K562 (cell line): ENCODE measurements around the gene SLC35E3. TPM values are rescaled to one million over a fixed set of nuclear protein-coding genes. Genes with fewer than 3 reads are reported as not detected.
A peak's percentile ranks its signal among the peaks of the same experiment; 100 is the strongest.

Experiments used
- CREB5 ChIP-seq: fragments of 250-450 bp; sonication (Bioruptor Pico); IDR thresholded peaks from 2 replicates; pipeline ENCODE4 v1.5.0; 2020; ENCODE audit warnings: mild to moderate bottlenecking
- E2F4 ChIP-seq: sonication (generic); formaldehyde crosslinking; IDR thresholded peaks from 2 replicates; pipeline ENCODE4 v1.8.0; 2022; ENCODE audit warnings: mild to moderate bottlenecking, low read depth, missing genetic modification reagents
- MXI1 ChIP-seq: IDR thresholded peaks from 2 replicates; pipeline ENCODE4 v1.6.1; 2011; ENCODE audit warnings: low read depth, mild to moderate bottlenecking, improper control_type of control experiment, low read length
- NCOA2 ChIP-seq, 2 experiments: fragments of 450-650 bp; IDR thresholded peaks; 2 replicates each; pipeline ENCODE4 v1.6.1; 2018; ENCODE audit warnings: mild to moderate bottlenecking in 2 of 2, moderate library complexity in 1 of 2; ENCODE audit not compliant: partially characterized antibody in 2 of 2
- NFATC3 ChIP-seq: fragments of 450-650 bp; IDR thresholded peaks from 2 replicates; pipeline ENCODE4 v1.6.1; 2017; ENCODE audit warnings: mild to moderate bottlenecking
- NR2C1 ChIP-seq, 2 experiments: fragments of 450-650 bp; IDR thresholded peaks; 2 replicates each; pipeline ENCODE4 v1.6.1; 2017; ENCODE audit warnings: mild to moderate bottlenecking in 2 of 2, antibody characterized with exemption in 1 of 2, inconsistent platforms in 1 of 2, missing compliant biosample characterization in 1 of 2, missing genetic modification characterization in 1 of 2
- PATZ1 ChIP-seq: fragments of 250-450 bp; sonication (Bioruptor Pico); IDR thresholded peaks from 2 replicates; pipeline ENCODE4 v1.5.0; 2020; ENCODE audit warnings: mild to moderate bottlenecking, borderline replicate concordance
- RAD21 ChIP-seq, 2 experiments: fragments of 250-450 bp in 1 of 2; fragments of 450-650 bp in 1 of 2; sonication (Bioruptor Pico) in 1 of 2; formaldehyde crosslinking in 1 of 2; IDR thresholded peaks in 1 of 2; conservative IDR thresholded peaks in 1 of 2; 2 replicates each; pipeline versions ENCODE4 v1.4.0 to v1.8.0; 2020 to 2022; ENCODE audit warnings: mild to moderate bottlenecking in 2 of 2, moderate library complexity in 1 of 2
- RBM15 ChIP-seq: fragments of 200-400 bp; formaldehyde crosslinking; IDR thresholded peaks from 2 replicates; pipeline ENCODE4 v1.6.1; 2018; ENCODE audit warnings: mild to moderate bottlenecking, low read length, moderate library complexity; ENCODE audit not compliant: insufficient read depth
- SMAD1 ChIP-seq: fragments of 150-350 bp; IDR thresholded peaks from 2 replicates; pipeline ENCODE4 v1.6.1; 2014; ENCODE audit warnings: low read length, low read depth; ENCODE audit not compliant: partially characterized antibody
- STAT5B ChIP-seq: fragments of 250-450 bp; sonication (Bioruptor Pico); IDR thresholded peaks from 2 replicates; pipeline ENCODE4 v1.8.0; 2021; ENCODE audit warnings: mild to moderate bottlenecking, inconsistent platforms
- TSHZ1 ChIP-seq: fragments of 250-450 bp; sonication (Bioruptor Pico); IDR thresholded peaks from 2 replicates; pipeline ENCODE4 v1.4.0; 2020; ENCODE audit warnings: mild to moderate bottlenecking, moderate library complexity
- U2AF1 ChIP-seq: fragments of 200-400 bp; formaldehyde crosslinking; optimal IDR thresholded peaks from 2 replicates; pipeline ENCODE3; 2017; ENCODE audit warnings: mild to moderate bottlenecking, low read depth, low read length, moderate library complexity
- ZFP1 ChIP-seq: fragments of 450-650 bp; formaldehyde crosslinking; IDR thresholded peaks from 2 replicates; pipeline ENCODE4 v1.4.0; 2020; ENCODE audit warnings: mild to moderate bottlenecking, mixed read lengths
- ZNF124 ChIP-seq: sonication (generic); formaldehyde crosslinking; IDR thresholded peaks from 2 replicates; pipeline ENCODE4 v1.8.1; 2022; ENCODE audit warnings: missing genetic modification reagents
- ZNF133 ChIP-seq: fragments of 250-450 bp; sonication (Bioruptor Pico); IDR thresholded peaks from 2 replicates; pipeline ENCODE4 v1.4.0; 2020; ENCODE audit warnings: mild to moderate bottlenecking
- polyA plus RNA-seq, 8 experiments: library from polyadenylated mRNA; depleted of rRNA in 4 of 8; stranded (reverse) in 5 of 8; unstranded in 3 of 8; fragments of >200 nt; fragmentation: Nextera tagmentation in 2 of 8; fragmentation: Illumina TruSeq in 1 of 8; extraction: Ambion mirVana in 2 of 8; extraction: Trizol in 1 of 8; gene quantifications; 2 replicates each; pipeline versions ENCODE4 v1.2.1 to v1.2.3, GENCODE V29; 2011 to 2014; ENCODE audit warnings: inconsistent platforms in 1 of 8, missing spikeins in 1 of 8
- total RNA-seq, 7 experiments: library from RNA; depleted of rRNA in 6 of 7; stranded (reverse); fragments of >200 nt in 6 of 7; fragmentation: Illumina TruSeq in 2 of 7; extraction: Trizol in 2 of 7; gene quantifications; 2 replicates each; pipeline versions ENCODE4 v1.2.1 to v1.2.3, GENCODE V29; 2011 to 2021; ENCODE audit warnings: low replicate concordance in 1 of 7
- TF ChIP-seq, protein P1 (sequence below): IDR thresholded peaks from 2 replicates; pipeline ENCODE4 v1.6.1; 2011; ENCODE audit not compliant: insufficient read length; ENCODE audit errors: extremely low read depth

Gene SLC35E3
- total and polyA plus RNA-seq, 9 of the 15 experiments (the other 6 are each of a cell fraction or from before 2014, with no cell fraction given) = 1.2 to 5.9 (median 3.8) TPM

- TF ChIP-seq ZNF124 (no peak), MXI1 (peak; percentile 49; the same call in 1 of the 2 replicates), E2F4 (CRISPR knock-in tag) (no peak), U2AF1 (peak; percentile 1), STAT5B (CRISPR knock-in tag) (no peak), ZNF133 (CRISPR knock-in tag) (no peak), RBM15 (no peak), RAD21 (CRISPR knock-in tag; conservative IDR thresholded peaks at IDR 0.05 in 1 of 2, IDR thresholded peaks at IDR 0.05 in 1 of 2) (no peak), TSHZ1 (no peak), NCOA2 (IDR thresholded peaks at IDR 0.05; ENCODE audit: partially characterized antibody in 2 of 2) (no peak), NFATC3 (no peak), SMAD1 (no peak), PATZ1 (CRISPR knock-in tag) (no peak), NR2C1 (IDR thresholded peaks at IDR 0.05) (peak; percentile 78), NR2C1 (tag; IDR thresholded peaks at IDR 0.05) (peak; percentile 84), CREB5 (CRISPR knock-in tag) (no peak), ZFP1 (CRISPR knock-in tag) (no peak)
- TF ChIP-seq, protein P1, sequence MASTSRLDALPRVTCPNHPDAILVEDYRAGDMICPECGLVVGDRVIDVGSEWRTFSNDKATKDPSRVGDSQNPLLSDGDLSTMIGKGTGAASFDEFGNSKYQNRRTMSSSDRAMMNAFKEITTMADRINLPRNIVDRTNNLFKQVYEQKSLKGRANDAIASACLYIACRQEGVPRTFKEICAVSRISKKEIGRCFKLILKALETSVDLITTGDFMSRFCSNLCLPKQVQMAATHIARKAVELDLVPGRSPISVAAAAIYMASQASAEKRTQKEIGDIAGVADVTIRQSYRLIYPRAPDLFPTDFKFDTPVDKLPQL = no peak
These were observed 62.6 kb downstream of the SLC35E3 start (continued) for GRCh38 chr12:68808388-68809189.
